IMR-90 (cell line): Measurements from ENCODE around the gene EGF. TPM values are rescaled to one million over a fixed set of nuclear protein-coding genes. Genes with fewer than 3 reads are reported as not detected.

Source experiments
- ATAC-seq: fragments of 200-7000 bp; cut with Tn5 transposase; 2 replicates; pipeline ENCODE4 v1.9.1; 2020; ENCODE audit warnings: low read depth, mild to moderate bottlenecking, moderate library complexity
- BruUV-seq: library from RNA; stranded (reverse); fragments of 400-500 nt; replicated peaks from 2 replicates; lab custom pipeline; 2021; lab: Mats Ljungman, UMichigan
- CTCF ChIA-PET: fragments of 300-600 bp; formaldehyde crosslinking; extraction: SDS; loops from one replicate; lab custom pipeline; 2021; ENCODE audit warnings: antibody characterized with exemption; lab: Yijun Ruan, JAX
- POLR2A ChIA-PET: fragments of 300-600 bp; sonication (Branson Sonifier 250); formaldehyde crosslinking; loops from one replicate; lab custom pipeline; 2022; ENCODE audit warnings: antibody characterized with exemption; ENCODE audit not compliant: unreplicated experiment; lab: Charles Lee
- DNase-seq: peaks from one replicate; pipeline ENCODE4 v3.0.0; 2013
- H2AFZ ChIP-seq: replicated peaks from 2 replicates; pipeline ENCODE3; 2013; ENCODE audit warnings: low read length, mild to moderate bottlenecking; ENCODE audit not compliant: poor library complexity
- H2AK5ac ChIP-seq: 2 replicates; pipeline ENCODE4 v1.6.1; 2013; ENCODE audit warnings: low read depth, low read length, inconsistent platforms
- H2AK9ac ChIP-seq: replicated peaks from 2 replicates; pipeline ENCODE3; 2013; ENCODE audit warnings: mild to moderate bottlenecking, low read depth, low read length, moderate library complexity; ENCODE audit not compliant: poor library complexity
- H2BK120ac ChIP-seq: 2 replicates; pipeline ENCODE4 v1.6.1; 2013; ENCODE audit warnings: low read depth, low read length, inconsistent platforms
- H2BK15ac ChIP-seq: 3 replicates; pipeline ENCODE4 v1.6.1; 2013; ENCODE audit warnings: low read depth, low read length, inconsistent platforms
- H2BK20ac ChIP-seq: 2 replicates; pipeline ENCODE4 v1.6.1; 2013; ENCODE audit warnings: low read depth, mild to moderate bottlenecking, inconsistent platforms, low read length, moderate library complexity
- H2BK5ac ChIP-seq: 2 replicates; pipeline ENCODE4 v1.6.1; 2013; ENCODE audit warnings: mild to moderate bottlenecking, low read depth, low read length, inconsistent platforms; ENCODE audit not compliant: poor library complexity, severe bottlenecking
- H3K14ac ChIP-seq: replicated peaks from 2 replicates; pipeline ENCODE4 v1.6.1; 2013; ENCODE audit warnings: low read depth, low read length, inconsistent platforms
- H3K18ac ChIP-seq: 2 replicates; pipeline ENCODE4 v1.6.1; 2013; ENCODE audit warnings: low read depth, low read length, control low read depth
- H3K23ac ChIP-seq: 2 replicates; pipeline ENCODE4 v1.6.1; 2013; ENCODE audit warnings: low read depth, low read length, inconsistent platforms
- H3K27ac ChIP-seq: 2 replicates; pipeline ENCODE4 v1.5.1; 2013; ENCODE audit warnings: mild to moderate bottlenecking, control low read depth, low read length; ENCODE audit not compliant: insufficient read depth
- H3K27me3 ChIP-seq: 2 replicates; pipeline ENCODE4 v1.6.1; 2013; ENCODE audit warnings: low read length; ENCODE audit not compliant: control insufficient read depth, insufficient read depth
- H3K36me3 ChIP-seq: 2 replicates; pipeline ENCODE4 v1.6.1; 2013; ENCODE audit warnings: low read length, mixed read lengths; ENCODE audit not compliant: control insufficient read depth, insufficient read depth
- H3K4ac ChIP-seq: 2 replicates; pipeline ENCODE4 v1.6.1; 2013; ENCODE audit warnings: low read depth, low read length, inconsistent platforms
- H3K4me1 ChIP-seq: 2 replicates; pipeline ENCODE4 v1.6.1; 2013; ENCODE audit warnings: low read length, mixed read lengths; ENCODE audit not compliant: control insufficient read depth, insufficient read depth
- H3K4me2 ChIP-seq: 2 replicates; pipeline ENCODE4 v1.6.1; 2013; ENCODE audit warnings: low read depth, mild to moderate bottlenecking, control low read depth, low read length, moderate library complexity
- H3K4me3 ChIP-seq: 2 replicates; pipeline ENCODE4 v1.5.1; 2013; ENCODE audit warnings: low read depth, mild to moderate bottlenecking, control low read depth, low read length, moderate library complexity; ENCODE audit not compliant: insufficient read depth
- H3K56ac ChIP-seq: 2 replicates; pipeline ENCODE4 v1.6.1; 2013; ENCODE audit warnings: low read length, inconsistent platforms; ENCODE audit not compliant: insufficient read depth; ENCODE audit errors: extremely low read depth
- H3K79me1 ChIP-seq, 2 experiments: 2 replicates each; pipeline ENCODE4 v1.6.1; 2013; ENCODE audit warnings: low read length in 2 of 2, inconsistent platforms in 1 of 2, low read depth in 1 of 2
- H3K9ac ChIP-seq: 2 replicates; pipeline ENCODE4 v1.6.1; 2013; ENCODE audit warnings: low read depth, low read length, control low read depth
- H3K9me1 ChIP-seq: 2 replicates; pipeline ENCODE4 v1.6.1; 2013; ENCODE audit warnings: low read length, inconsistent platforms; ENCODE audit not compliant: insufficient read depth
- H3K9me3 ChIP-seq: 2 replicates; pipeline ENCODE4 v1.6.1; 2013; ENCODE audit warnings: low read length; ENCODE audit not compliant: control insufficient read depth, insufficient read depth
- H4K20me1 ChIP-seq: 2 replicates; pipeline ENCODE4 v1.6.1; 2013; ENCODE audit warnings: low read length, inconsistent platforms; ENCODE audit not compliant: insufficient read depth
- H4K5ac ChIP-seq: 2 replicates; pipeline ENCODE4 v1.6.1; 2013; ENCODE audit warnings: mild to moderate bottlenecking, low read depth, low read length, control low read depth
- H4K8ac ChIP-seq, 2 experiments: 2 replicates each; pipeline ENCODE4 v1.6.1; 2013; ENCODE audit warnings: low read depth in 2 of 2, low read length in 2 of 2, control low read depth in 1 of 2, inconsistent platforms in 1 of 2
- H4K91ac ChIP-seq: 2 replicates; pipeline ENCODE4 v1.6.1; 2013; ENCODE audit warnings: low read depth, low read length, inconsistent platforms; ENCODE audit not compliant: insufficient read depth
- CEBPB ChIP-seq: IDR thresholded peaks from 2 replicates; pipeline ENCODE4 v1.6.1; 2012; ENCODE audit warnings: low read depth, low read length, improper control_type of control experiment
- RFX5 ChIP-seq: IDR thresholded peaks from 2 replicates; pipeline ENCODE4 v1.8.0; 2012; ENCODE audit warnings: low read depth, mild to moderate bottlenecking, low read length, moderate library complexity
- WGBS, 2 experiments: methylation state at CpG; one replicate each; pipeline versions ENCODE4 v1.1.5 to v1.1.7; 2013; ENCODE audit warnings: missing lambda C conversion rate in 2 of 2; ENCODE audit not compliant: insufficient read length in 1 of 2; ENCODE audit errors: extremely low coverage in 2 of 2; 5-methylcytosine and 5-hydroxymethylcytosine counted together
- dilution Hi-C: fragments of 300-500 bp; cut with HindIII; formaldehyde crosslinking; loops from one replicate; pipeline ENCODE4 v1.14.3; 2018; ENCODE audit warnings: low sequenced_read_pairs; ENCODE audit not compliant: unreplicated experiment
- in situ Hi-C: fragments of 300-500 bp; cut with MboI; formaldehyde crosslinking; loops from 3 replicates; pipeline ENCODE4 v1.14.3; 2019; ENCODE audit warnings: low sequenced_read_pairs, inconsistent platforms, mixed read lengths
- intact Hi-C: fragments of 100-400 bp; cut with micrococcal nuclease; formaldehyde crosslinking; loops from 2 replicates; pipeline ENCODE4 v1.10.0; 2022
- polyA plus RNA-seq, 3 experiments: library from polyadenylated mRNA; depleted of rRNA; stranded (reverse); fragments of >200 nt; gene quantifications; 2 replicates each; pipeline ENCODE4 v1.2.3, GENCODE V29; 2012; ENCODE audit warnings: low replicate concordance in 1 of 3
- total RNA-seq: library from RNA; depleted of rRNA; stranded (reverse); fragments of >200 nt; gene quantifications from 2 replicates; pipeline ENCODE4 v1.2.3, GENCODE V29; 2012

Gene EGF
- total and polyA plus RNA-seq, 2 of the 4 experiments (the other 2 are of a cell fraction) = 1.7 to 2.2 TPM

DNA sequence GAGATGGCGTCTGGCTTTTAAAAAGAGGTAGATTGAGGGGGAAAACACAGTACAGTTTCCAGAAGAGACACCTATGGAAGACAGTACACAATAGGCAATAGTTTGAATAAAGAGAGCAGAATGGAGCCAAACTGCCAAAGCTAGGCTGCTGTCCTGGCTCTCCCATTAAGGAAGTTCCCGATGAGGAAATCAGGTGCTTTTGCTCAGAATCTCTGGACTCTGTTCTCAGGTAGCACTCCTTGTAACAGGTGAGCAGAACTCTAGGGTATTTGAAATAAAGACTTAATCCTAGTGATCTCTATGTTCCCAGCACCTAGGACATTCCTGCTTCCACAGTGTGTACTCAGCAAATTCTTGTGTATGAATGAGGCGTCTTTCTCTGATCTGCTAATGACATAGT lies 1.6 kb downstream of the EGF start:
- no peak overlapping the region for H4K91ac ChIP-seq
- no peak overlapping the region for H3K4me2 ChIP-seq
- in situ Hi-C loops (no loop called here), intact Hi-C loops (no loop called here), dilution Hi-C loops (no loop called here)
- BruUV-seq = no TSS peak
- H2BK120ac ChIP-seq = no peak overlapping the region
- H3K27me3 ChIP-seq = peaks cover 1% of the 10 kb centered on the region; the same call in 1 of the 2 replicates
- H3K18ac ChIP-seq = no peak overlapping the region
- H4K8ac ChIP-seq = no peak overlapping the region
- no peaks in the 10 kb centered on the region for H4K20me1 ChIP-seq
- no peak overlapping the region for H2AK9ac ChIP-seq
- no peaks in the 10 kb centered on the region for H3K79me1 ChIP-seq
- WGBS, 2 experiments = 40% methylated on average over 1 of the region's 3 CpGs; no CpG with 5 or more reads in 1 of the 2 experiments
- no peak overlapping the region for H3K23ac ChIP-seq
- no peak overlapping the region for H3K14ac ChIP-seq
- DNase-seq (no peak), ATAC-seq (no peak)
- no peak overlapping the region for H3K56ac ChIP-seq
- H2BK5ac ChIP-seq = no peak overlapping the region
- no peak overlapping the region for H2AFZ ChIP-seq
- no peak overlapping the region for H4K5ac ChIP-seq
- H3K9me3 ChIP-seq = no peaks in the 10 kb centered on the region
- ChIA-PET POLR2A (no interaction called here), CTCF (no interaction called here)
- no peak overlapping the region for H3K27ac ChIP-seq
- H3K36me3 ChIP-seq = no peaks in the 10 kb centered on the region
- no peaks in the 10 kb centered on the region; the same call in 1 of the 2 replicates for H3K9me1 ChIP-seq
- H3K4me3 ChIP-seq = no peak overlapping the region
- TF ChIP-seq CEBPB (no peak), RFX5 (no peak)
- no peak overlapping the region for H3K4ac ChIP-seq
- no peak overlapping the region for H2BK15ac ChIP-seq
- H3K4me1 ChIP-seq = no peaks in the 10 kb centered on the region
- H3K9ac ChIP-seq = no peak overlapping the region
- H2AK5ac ChIP-seq = no peak overlapping the region
- no peak overlapping the region for H2BK20ac ChIP-seq
